ENCODE measurements around the gene ZNF784. TPM values are rescaled to one million over a fixed set of nuclear protein-coding genes. Genes with fewer than 3 reads are reported as not detected.

The ZNF784 gene
- total and polyA plus RNA-seq, 2 of the 13 experiments (the other 11 are each of a cell fraction or from before 2014, with no cell fraction given): 4.1 to 4.2 TPM

GRCh38 chr19:55599842-55600661 is 24.3 kb downstream of the ZNF784 start, which contains the start of gene ZNF524 (continued):
- TF ChIP-seq CEBPZ (IDR thresholded peaks at IDR 0.05; ENCODE audit: low read length) (no peak), ZNF441 (CRISPR knock-in tag; IDR thresholded peaks at IDR 0.05; ENCODE audit: borderline replicate concordance) (0 out of 2 replicates have a peak, but pooled peaks have one; percentile 11), TRAFD1 (CRISPR knock-in tag; IDR thresholded peaks at IDR 0.05; ENCODE audit: borderline replicate concordance) (no peak), GTF2F1 (IDR thresholded peaks at IDR 0.05; ENCODE audit: low read length) (no peak), ZBTB14 (CRISPR knock-in tag; IDR thresholded peaks at IDR 0.05) (peak; percentile 87), HDAC1 (CRISPR knock-in tag; IDR thresholded peaks at IDR 0.05) (peak; percentile 40), MIXL1 (CRISPR knock-in tag; IDR thresholded peaks at IDR 0.05) (peak; percentile 69), IRF2 (CRISPR knock-in tag; IDR thresholded peaks at IDR 0.05) (no peak), RBM22 (optimal IDR thresholded peaks at IDR 0.05; ENCODE audit: low read length) (peak; percentile 19), ZNF709 (CRISPR knock-in tag; IDR thresholded peaks at IDR 0.05) (0 out of 2 replicates have a peak, but pooled peaks have one; percentile 47), ZC3H4 (CRISPR knock-in tag; IDR thresholded peaks at IDR 0.05; ENCODE audit: borderline replicate concordance) (peak; percentile 92; the same call in 1 of the 2 replicates), TOE1 (CRISPR knock-in tag; IDR thresholded peaks at IDR 0.05) (no peak), SP4 (CRISPR knock-in tag; IDR thresholded peaks at IDR 0.05) (peak; percentile 56; the same call in 1 of the 2 replicates), ZNF143 (CRISPR knock-in tag; IDR thresholded peaks at IDR 0.05) (peak; percentile 56), ZBTB7A (CRISPR knock-in tag; IDR thresholded peaks at IDR 0.05) (0 out of 2 replicates have a peak, but pooled peaks have one; percentile 37), MXD3 (CRISPR knock-in tag; IDR thresholded peaks at IDR 0.05) (0 out of 2 replicates have a peak, but pooled peaks have one; percentile 46), ZNF7 (CRISPR knock-in tag; IDR thresholded peaks at IDR 0.05) (no peak), KDM4B (CRISPR knock-in tag; IDR thresholded peaks at IDR 0.05) (peak; percentile 3; the same call in 1 of the 2 replicates), HNRNPL (IDR thresholded peaks at IDR 0.05; ENCODE audit: low read depth, low read length) (no peak), ZSCAN12 (CRISPR knock-in tag; IDR thresholded peaks at IDR 0.05) (no peak)

Measured in HepG2 (cell line).